Astrocyte of the hippocampus (primary cell): ENCODE data around the gene CUTA.
A peak's percentile ranks its signal among the peaks of the same experiment; 100 is the strongest.

ENCODE experiments used
- DNase-seq: peaks from one replicate; pipeline ENCODE4 v3.0.0; 2011; ENCODE audit warnings: low read depth, low spot score

The CUTA gene

DNA sequence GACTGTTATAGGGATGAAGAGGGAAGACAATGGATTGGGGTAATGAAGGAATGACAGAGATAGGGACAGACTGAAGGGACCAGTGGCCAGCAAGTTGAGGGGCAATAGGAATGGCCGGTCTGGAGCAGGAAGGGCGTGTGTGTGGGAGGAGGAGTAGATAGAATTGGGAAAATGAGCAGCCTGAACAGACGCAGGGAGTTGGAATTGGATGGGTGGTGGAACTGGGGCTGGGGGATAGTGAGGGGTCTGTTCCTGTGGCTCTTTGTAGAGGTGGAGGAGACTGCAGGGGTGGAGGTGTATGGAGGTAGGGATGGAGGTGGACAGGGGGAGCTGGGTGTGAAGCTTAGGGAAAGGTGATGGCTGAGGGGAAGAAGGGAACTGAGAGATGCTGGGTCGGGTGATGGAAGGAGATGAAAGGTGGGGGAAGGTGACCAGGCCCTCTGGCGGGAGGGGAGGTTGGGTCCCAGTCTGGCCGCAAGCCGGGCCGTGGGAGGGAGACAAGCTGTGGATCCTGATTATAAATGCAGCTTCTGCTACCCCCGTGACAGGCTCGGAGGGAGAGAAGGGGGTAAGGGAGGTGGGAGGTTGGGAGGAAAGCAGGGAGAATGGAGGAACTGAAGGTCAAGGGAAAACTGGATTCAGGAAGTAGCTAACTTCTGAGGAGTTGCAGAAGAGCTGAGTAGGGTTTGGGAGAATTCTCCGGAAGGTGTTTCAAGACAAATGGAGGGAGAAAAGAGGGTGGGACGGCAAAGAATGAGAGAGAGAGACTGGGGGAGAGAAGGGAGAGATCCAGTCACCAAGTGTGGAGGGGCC is 7.2 kb upstream of the CUTA start:
- DNase-seq: no peak

- DNase-seq: no peak
Measured at GRCh38 chr6:33423777-33424176, 5.9 kb upstream of the CUTA start.

GRCh38 chr6:33421344-33421643 is 3.4 kb upstream of the CUTA start:
- no peak for DNase-seq

- no peak for DNase-seq
Measured at GRCh38 chr6:33420491-33421343, 2.8 kb upstream of the CUTA start.

DNA sequence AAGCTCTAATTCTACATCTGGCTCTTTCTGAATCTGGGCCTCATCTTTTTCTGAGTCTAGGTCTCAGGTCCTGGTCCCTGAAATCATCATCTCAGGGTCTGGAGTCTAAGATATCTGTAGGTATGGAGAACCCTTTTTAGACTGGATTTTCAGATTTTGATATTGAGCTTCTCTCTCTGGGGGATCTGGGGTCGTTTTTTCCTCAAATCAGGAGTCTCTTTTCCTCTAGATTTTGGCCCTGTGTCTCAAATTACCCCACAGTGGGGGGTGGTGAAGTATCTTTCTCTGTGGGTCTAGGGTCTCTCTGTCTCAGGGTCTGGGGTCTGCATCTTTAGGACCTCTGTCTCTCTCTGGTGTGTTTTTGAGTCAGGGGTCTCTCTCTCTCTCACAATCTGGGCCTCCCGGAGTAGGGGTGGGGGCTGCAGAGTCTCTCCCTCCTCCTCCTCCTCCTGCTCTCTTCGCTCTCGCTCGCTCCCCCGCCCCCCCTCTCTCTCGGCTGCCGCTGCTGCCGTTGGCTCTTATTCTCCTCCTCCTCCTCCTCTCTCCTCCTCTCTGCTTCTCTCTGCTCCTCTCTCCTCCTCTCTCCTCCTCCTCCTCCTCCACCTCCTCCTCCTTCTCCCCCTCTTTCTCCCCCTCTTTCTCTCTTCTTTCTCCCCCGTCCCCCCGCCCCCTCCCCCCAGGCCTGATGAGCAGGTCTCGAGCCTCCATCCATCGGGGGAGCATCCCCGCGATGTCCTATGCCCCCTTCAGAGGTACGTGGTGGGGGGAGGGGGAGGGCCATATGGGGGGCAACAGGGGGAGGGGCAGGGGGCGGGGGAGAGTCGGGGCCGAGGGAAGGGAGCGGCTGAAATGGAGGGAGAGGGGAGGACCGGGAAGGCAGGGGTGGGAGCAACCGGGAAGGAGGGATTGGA is 1.9 kb upstream of the CUTA start, which contains the start of gene SYNGAP1:
Gene SYNGAP1, plus strand, starts transcription at position 486 of the 911 bp plus-strand sequence. Its CDS starts 200 bp downstream, at position 686.
- peak; percentile 69 for DNase-seq

DNA sequence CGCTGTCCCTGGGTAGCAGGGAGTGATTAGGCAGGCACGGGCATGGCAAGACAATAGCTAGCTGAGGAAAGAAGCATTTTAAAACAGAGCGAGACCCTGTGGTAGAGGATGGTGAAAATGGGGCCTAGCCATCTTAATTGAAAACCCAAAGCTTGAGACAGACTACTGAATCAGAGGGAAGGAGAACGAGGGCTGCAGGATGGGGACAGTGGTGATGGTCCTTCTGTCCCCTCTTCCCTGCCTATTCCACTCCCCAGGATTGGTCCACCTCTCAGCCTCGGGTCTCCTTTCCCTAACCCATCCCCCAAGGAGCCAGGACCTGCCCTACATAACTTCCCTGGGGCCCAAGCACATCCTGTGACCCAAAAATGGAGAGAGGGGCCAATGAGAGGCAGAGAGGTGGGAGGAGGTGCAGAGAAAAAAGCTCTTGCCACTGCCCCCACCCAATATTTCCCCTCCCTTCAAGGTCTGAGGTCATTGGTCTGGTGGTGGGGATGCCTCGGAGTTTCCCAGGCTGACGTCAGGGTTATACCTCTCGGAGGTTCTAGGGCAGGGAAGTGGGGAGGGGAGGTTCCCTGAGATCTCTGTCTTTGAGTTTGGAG is 884 bp upstream of the CUTA start:
- peak; percentile 31 for DNase-seq

DNA sequence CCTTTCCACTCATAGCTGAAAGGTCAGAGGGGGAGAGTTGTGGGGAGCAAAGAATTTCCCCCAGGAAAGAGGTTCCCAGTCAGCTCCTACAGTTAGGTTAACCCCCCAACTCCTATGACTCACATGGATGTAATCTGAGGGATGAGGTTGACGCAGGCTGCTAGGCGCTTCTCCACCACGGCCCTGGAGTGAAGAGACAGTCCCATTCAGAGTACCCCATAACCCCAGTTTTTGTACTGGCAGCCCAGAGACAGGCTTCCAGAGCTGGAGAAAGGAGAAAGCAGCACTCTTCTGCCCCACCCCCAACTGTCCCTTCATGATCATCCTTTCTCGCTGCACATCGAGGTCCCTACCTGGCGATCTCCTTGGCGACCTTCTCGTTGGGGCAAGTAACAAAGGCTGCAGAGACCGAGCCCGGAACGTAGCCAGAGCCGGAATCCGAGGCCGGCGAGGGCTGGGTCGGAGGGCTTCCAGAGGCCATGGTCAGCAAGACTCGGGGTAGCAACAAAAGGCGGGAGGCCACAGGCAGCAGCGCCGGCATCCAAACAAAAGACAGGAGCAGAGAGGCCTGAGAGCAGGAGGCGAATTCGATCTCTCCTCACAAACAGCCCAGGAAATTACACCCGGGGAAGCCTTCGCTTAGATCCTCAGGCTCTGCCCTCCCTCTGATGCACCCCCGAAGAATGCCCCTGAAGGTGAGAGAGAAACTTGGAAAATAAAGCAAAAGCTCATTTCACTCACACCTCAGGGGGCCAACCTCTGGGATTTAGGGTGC is 592 bp downstream of the CUTA start:
- DNase-seq: peak; percentile 74

DNA sequence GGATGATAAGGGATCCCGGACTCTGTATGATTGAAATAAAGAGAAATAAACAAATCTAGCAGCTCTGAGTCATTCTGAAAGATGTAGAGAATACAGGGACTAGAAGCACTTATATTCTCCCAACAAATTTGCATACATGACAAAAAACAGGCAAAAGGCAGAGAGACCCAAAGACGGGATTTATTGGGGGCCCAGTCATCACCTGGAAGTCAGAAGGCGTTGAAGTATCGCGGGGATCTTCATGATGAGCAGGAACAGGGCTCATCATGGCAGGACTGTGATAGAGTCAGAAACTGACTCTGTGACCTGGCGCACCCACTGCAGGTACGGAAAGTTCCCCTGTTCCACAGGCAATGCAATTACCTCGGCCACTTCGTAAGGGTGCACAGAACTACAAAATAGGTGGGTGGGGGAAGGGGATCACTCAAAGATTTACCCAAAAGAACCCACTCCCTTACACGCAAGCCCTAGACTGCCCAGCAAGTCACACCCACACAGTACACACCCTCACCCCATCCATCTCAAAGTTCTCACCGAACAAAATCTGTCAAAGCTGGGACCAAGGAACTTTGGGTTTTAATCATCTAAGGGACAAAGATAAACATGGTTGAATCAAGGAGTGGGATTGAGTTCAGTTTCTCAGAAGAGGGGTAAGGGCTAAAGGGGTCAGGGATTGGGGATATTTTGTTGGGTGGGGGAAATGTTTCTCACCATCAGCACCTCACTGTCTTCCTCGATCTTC is 1.4 kb downstream of the CUTA start:
- DNase-seq: no peak

GRCh38 chr6:33415831-33416230 is 2.1 kb downstream of the CUTA start:
- no peak for DNase-seq

DNA sequence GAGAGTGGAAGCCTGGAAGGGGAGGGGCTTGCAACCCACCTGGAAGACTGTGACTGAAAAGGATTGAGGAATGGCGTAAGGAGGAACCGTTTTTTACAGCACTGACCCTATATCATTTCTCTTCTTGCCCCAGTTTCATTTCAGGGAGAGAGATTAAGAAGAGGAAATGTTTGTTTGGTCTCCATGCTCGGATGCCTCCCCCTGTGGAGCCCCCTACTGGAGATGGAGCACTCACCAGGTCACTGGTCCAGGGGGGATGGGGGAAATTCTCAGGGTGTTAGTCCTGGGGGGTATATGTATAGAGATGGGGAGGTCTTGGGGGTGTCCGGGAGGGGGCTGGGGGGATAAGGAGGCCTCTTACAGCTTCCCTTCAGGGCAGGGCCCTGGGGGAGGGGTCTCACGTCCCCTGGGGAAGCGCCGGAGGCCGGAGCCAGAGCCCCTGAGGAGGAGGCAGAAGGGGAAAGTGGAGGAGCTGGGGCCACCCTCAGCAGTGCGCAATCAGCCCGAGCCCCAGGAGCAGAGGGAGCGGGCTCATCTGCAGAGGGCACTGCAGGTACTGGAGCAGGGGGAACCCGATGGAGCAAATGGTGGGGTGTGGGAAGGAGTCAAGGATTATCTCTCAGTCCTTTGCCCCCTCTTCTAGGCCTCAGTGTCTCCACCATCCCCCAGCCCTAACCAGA is 3.2 kb downstream of the CUTA start:
- DNase-seq: peak; percentile 24

DNA sequence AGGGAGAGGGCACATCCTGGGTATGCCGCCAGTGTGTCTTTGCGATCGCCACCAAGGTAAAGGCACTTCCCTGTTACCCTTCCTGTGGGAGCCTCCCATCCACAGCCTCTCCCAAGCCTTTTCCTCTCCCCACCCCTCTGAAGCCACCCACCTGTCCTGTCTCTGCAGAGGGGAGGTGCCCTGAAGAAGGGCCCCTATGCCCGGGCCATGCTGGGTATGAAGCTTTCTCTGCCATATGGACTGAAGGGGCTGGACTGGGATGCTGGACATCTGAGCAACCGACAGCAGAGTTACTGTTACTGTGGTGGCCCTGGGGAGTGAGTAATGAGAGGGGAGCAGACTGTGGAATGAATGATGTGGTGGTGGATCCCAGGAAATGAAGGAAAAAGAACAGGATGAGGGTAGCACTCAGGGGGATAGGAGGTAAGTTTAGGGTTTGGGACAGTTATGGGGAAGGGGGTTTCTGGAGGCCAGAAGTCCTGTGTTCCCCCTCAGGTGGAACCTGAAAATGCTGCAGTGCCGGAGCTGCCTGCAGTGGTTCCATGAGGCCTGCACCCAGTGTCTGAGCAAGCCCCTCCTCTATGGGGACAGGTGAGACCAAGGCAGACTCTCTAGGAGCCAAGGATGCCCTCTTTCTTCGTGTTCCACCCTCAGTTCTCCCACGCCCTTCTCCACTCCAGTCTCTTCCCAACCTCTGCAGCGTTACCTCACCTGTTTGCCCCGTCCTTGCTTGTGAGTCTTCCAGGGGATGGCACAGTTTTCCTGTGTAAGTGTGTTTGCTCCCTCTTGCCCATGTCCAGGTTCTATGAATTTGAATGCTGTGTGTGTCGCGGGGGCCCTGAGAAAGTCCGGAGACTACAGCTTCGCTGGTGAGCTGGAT is 4.4 kb downstream of the CUTA start:
- no peak for DNase-seq

DNA sequence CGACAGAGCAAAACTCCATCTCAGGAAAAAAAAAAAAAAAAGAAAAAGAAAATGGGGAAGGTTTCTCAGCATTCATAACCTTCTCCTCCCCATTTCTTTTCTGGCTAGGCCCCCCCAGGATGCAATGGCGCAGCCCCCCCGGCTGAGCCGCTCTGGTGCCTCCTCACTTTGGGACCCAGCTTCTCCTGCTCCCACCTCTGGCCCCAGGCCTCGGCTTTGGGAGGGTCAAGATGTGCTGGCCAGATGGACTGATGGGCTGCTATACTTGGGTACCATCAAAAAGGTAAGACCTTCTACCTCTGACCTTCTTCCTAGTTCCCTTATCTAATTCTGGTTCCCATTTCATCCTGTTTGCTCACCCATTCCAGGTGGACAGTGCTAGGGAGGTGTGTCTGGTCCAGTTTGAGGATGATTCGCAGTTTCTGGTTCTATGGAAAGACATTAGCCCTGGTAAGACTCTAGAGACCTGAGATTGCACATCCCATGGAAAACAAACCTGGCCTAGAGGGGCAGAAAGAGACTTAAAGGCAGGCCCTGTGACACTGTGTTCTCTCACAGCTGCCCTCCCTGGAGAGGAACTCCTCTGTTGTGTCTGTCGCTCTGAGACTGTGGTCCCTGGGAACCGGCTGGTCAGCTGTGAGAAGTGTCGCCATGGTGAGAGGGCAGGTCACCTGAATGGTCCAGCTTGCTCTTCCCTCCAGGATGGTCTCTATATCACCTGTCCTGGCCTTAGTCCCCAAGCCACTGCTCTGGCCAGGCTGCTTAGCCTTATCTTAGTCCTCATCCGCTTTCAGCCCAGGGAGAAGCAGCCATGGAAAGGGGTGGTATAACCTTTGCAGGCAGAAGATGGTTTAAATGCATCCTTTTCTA is 5.5 kb downstream of the CUTA start:
- DNase-seq: no peak

GRCh38 chr6:33411632-33412005 is 6.3 kb downstream of the CUTA start:
- no peak for DNase-seq

DNA sequence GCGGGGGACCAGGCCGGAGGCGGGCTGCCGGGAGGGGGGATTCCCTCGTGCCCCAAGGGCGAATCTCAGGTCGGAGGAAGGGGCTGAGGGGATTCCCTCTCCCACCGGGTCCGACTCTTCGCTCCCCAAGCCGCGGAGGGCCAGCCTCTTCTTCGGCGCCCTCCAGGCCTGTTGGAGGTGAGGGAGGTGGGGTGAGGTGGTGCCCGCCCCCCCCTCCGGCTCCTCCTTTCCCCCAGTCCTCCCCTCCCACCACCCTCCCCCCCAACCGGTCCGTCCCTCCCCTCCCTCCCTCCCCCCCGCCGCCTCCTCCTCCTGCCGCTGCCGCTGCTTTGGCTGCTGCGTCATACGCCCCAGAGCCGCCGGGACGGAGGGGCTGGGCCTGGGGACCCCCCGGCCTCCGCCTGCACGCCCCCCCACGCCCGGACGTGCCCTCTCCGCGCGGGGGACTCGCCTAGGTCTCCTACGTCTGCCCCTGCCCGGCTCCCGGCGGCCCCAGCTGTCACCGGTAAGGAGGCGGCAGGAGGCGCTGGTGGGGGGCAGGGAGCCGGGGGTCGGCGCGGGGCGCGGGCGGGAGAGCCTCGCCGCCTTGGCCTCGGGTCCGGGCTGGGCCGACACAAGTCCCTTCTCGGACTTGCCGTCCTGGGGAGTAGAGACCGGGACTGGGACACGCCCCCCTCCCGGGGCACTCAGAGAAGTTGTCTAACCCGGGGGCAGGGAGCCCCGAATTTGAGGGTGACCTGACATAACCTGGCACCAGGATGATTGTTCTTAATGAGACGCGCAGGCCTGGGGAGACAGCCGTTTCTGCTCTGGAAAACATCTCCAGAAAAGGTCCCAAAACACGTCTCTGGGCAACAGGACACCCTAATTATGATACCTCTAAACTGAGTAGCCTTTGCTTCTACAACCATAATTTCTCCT is 6.9 kb downstream of the CUTA start, which contains the start of gene PHF1:
Gene PHF1, plus strand, starts transcription at position 304 of the 921 bp plus-strand sequence. CDS start 1,250 bp downstream, outside the sequence.
- no peak for DNase-seq

GRCh38 chr6:33410050-33410710 is 7.7 kb downstream of the CUTA start:
- DNase-seq: peak; percentile 100
